T-helper 1 cell treated with Interleukin-12 subunit alpha and Interleukin-12 subunit beta and Interleukin-4 antibody, amounts not matched to agents 30 μg/mL and 1 μg/mL, for 36 hours (primary cell): ENCODE results near the gene SUSD3.
A peak's percentile ranks its signal among the peaks of the same experiment; 100 is the strongest.
"Not testable (repeated sequence)": the region's sequence is repeated elsewhere in the genome, so short reads cannot be mapped to it uniquely, and the experiment has no call there.

ENCODE experiments used
- H3K27ac Mint-ChIP-seq: one replicate; pipeline ENCODE4 v1.8.0; 2021; ENCODE audit warnings: mild to moderate bottlenecking, mixed read lengths
- H3K27me3 Mint-ChIP-seq: one replicate; pipeline ENCODE4 v1.8.0; 2021; ENCODE audit warnings: low read depth, mixed read lengths
- H3K36me3 Mint-ChIP-seq: one replicate; pipeline ENCODE4 v1.8.0; 2021; ENCODE audit warnings: low read depth, mixed read lengths
- H3K4me1 Mint-ChIP-seq: one replicate; pipeline ENCODE4 v1.8.0; 2021; ENCODE audit warnings: low read depth, mixed read lengths
- H3K4me3 Mint-ChIP-seq: one replicate; pipeline ENCODE4 v1.8.0; 2021; ENCODE audit warnings: mild to moderate bottlenecking, moderate library complexity, mixed read lengths
- H3K9me3 Mint-ChIP-seq: one replicate; pipeline ENCODE4 v1.8.0; 2021; ENCODE audit warnings: mixed read lengths

SUSD3 gene

GRCh38 chr9:93058355-93059010 is at the start of gene SUSD3:
Gene SUSD3 (plus strand): TSS chr9:93058701. CDS start chr9:93058743, 42 bp downstream.
- Mint-ChIP-seq H3K4me3 (peak within 1 kb of the TSS; percentile 91), H3K27ac (peak within 1 kb of the TSS; percentile 95), H3K4me1 (peaks cover 45% of the 10 kb centered on the region), H3K36me3 (peaks cover 18% of the 10 kb centered on the region), H3K27me3 (no peaks in the 10 kb centered on the region), H3K9me3 (no peaks in the 10 kb centered on the region)

GRCh38 chr9:93009337-93010015 is 49.0 kb upstream of the SUSD3 start:
- no peaks in the 10 kb centered on the region for H3K27me3 Mint-ChIP-seq
- peak overlapping the region; percentile 52 for H3K27ac Mint-ChIP-seq
- H3K4me1 Mint-ChIP-seq, result peaks cover 12% of the 10 kb centered on the region
- H3K4me3 Mint-ChIP-seq, result no peak overlapping the region
- no peaks in the 10 kb centered on the region for H3K9me3 Mint-ChIP-seq
- peaks cover 42% of the 10 kb centered on the region for H3K36me3 Mint-ChIP-seq

- H3K4me1 Mint-ChIP-seq, result peaks cover 12% of the 10 kb centered on the region
- no peak overlapping the region for H3K4me3 Mint-ChIP-seq
- no peaks in the 10 kb centered on the region for H3K27me3 Mint-ChIP-seq
- H3K27ac Mint-ChIP-seq, result no peak overlapping the region
- peaks cover 42% of the 10 kb centered on the region for H3K36me3 Mint-ChIP-seq
- no peaks in the 10 kb centered on the region for H3K9me3 Mint-ChIP-seq
Observed at GRCh38 chr9:93010056-93010455, 48.4 kb upstream of the SUSD3 start.

- no peak overlapping the region for H3K4me3 Mint-ChIP-seq
- peaks cover 10% of the 10 kb centered on the region for H3K4me1 Mint-ChIP-seq
- peaks cover 41% of the 10 kb centered on the region for H3K36me3 Mint-ChIP-seq
- peak overlapping the region; percentile 53 for H3K27ac Mint-ChIP-seq
- H3K27me3 Mint-ChIP-seq, result no peaks in the 10 kb centered on the region
- H3K9me3 Mint-ChIP-seq, result no peaks in the 10 kb centered on the region
Observed at GRCh38 chr9:93010704-93011103, 47.8 kb upstream of the SUSD3 start.

GRCh38 chr9:93011114-93011513 is 47.4 kb upstream of the SUSD3 start:
- Mint-ChIP-seq H3K9me3 (no peaks in the 10 kb centered on the region), H3K27ac (no peak overlapping the region), H3K27me3 (no peaks in the 10 kb centered on the region), H3K36me3 (peaks cover 40% of the 10 kb centered on the region), H3K4me1 (peaks cover 9% of the 10 kb centered on the region), H3K4me3 (no peak overlapping the region)

GRCh38 chr9:93012963-93013855 is 45.3 kb upstream of the SUSD3 start:
- H3K27ac Mint-ChIP-seq, result peak overlapping the region; percentile 26

GRCh38 chr9:93013856-93014582 is 44.5 kb upstream of the SUSD3 start:
- Mint-ChIP-seq H3K4me3 (no peak overlapping the region), H3K9me3 (no peaks in the 10 kb centered on the region), H3K27me3 (no peaks in the 10 kb centered on the region), H3K36me3 (peaks cover 41% of the 10 kb centered on the region), H3K27ac (peak overlapping the region; percentile 34), H3K4me1 (peaks cover 8% of the 10 kb centered on the region)

More at GRCh38 chr9:93012963-93013855, 45.3 kb upstream of the SUSD3 start:
- no peaks in the 10 kb centered on the region for H3K27me3 Mint-ChIP-seq
- peaks cover 42% of the 10 kb centered on the region for H3K36me3 Mint-ChIP-seq
- no peak overlapping the region for H3K4me3 Mint-ChIP-seq
- no peaks in the 10 kb centered on the region for H3K9me3 Mint-ChIP-seq
- H3K4me1 Mint-ChIP-seq, result peaks cover 9% of the 10 kb centered on the region

- not testable (repeated sequence) for H3K27me3 Mint-ChIP-seq, H3K9me3 Mint-ChIP-seq, H3K4me3 Mint-ChIP-seq
- peaks cover 43% of the 10 kb centered on the region for H3K36me3 Mint-ChIP-seq
- H3K4me1 Mint-ChIP-seq, result peaks cover 11% of the 10 kb centered on the region
- H3K27ac Mint-ChIP-seq, result peak overlapping the region; percentile 9
Observed at GRCh38 chr9:93015190-93015589, 43.3 kb upstream of the SUSD3 start.

GRCh38 chr9:93017621-93018020 is 40.9 kb upstream of the SUSD3 start:
- Mint-ChIP-seq H3K4me1 (peaks cover 18% of the 10 kb centered on the region), H3K36me3 (peaks cover 52% of the 10 kb centered on the region), H3K27me3 (no peaks in the 10 kb centered on the region), H3K9me3 (no peaks in the 10 kb centered on the region), H3K27ac (peak overlapping the region; percentile 9), H3K4me3 (no peak overlapping the region)

- Mint-ChIP-seq H3K36me3 (peaks cover 48% of the 10 kb centered on the region), H3K4me3 (no peak overlapping the region), H3K27me3 (no peaks in the 10 kb centered on the region), H3K27ac (no peak overlapping the region), H3K4me1 (peaks cover 24% of the 10 kb centered on the region), H3K9me3 (no peaks in the 10 kb centered on the region)
Observed at GRCh38 chr9:93020151-93020550, 38.4 kb upstream of the SUSD3 start.

- Mint-ChIP-seq H3K4me3 (no peak overlapping the region), H3K4me1 (peaks cover 29% of the 10 kb centered on the region), H3K27ac (peak overlapping the region; percentile 52), H3K9me3 (no peaks in the 10 kb centered on the region), H3K36me3 (peaks cover 49% of the 10 kb centered on the region), H3K27me3 (no peaks in the 10 kb centered on the region)
Observed at GRCh38 chr9:93020771-93021670, 37.5 kb upstream of the SUSD3 start.

GRCh38 chr9:93022066-93022465 is 36.4 kb upstream of the SUSD3 start:
- H3K4me1 Mint-ChIP-seq, result peaks cover 32% of the 10 kb centered on the region
- no peaks in the 10 kb centered on the region for H3K27me3 Mint-ChIP-seq
- H3K9me3 Mint-ChIP-seq, result no peaks in the 10 kb centered on the region
- peaks cover 49% of the 10 kb centered on the region for H3K36me3 Mint-ChIP-seq
- H3K27ac Mint-ChIP-seq, result peak overlapping the region; percentile 62
- H3K4me3 Mint-ChIP-seq, result no peak overlapping the region

GRCh38 chr9:93022721-93023520 is 35.6 kb upstream of the SUSD3 start:
- no peak overlapping the region for H3K4me3 Mint-ChIP-seq
- H3K27me3 Mint-ChIP-seq, result no peaks in the 10 kb centered on the region
- peaks cover 40% of the 10 kb centered on the region for H3K4me1 Mint-ChIP-seq
- no peaks in the 10 kb centered on the region for H3K9me3 Mint-ChIP-seq
- peaks cover 47% of the 10 kb centered on the region for H3K36me3 Mint-ChIP-seq
- peak overlapping the region; percentile 73 for H3K27ac Mint-ChIP-seq
